ENCODE results near the gene CRIP1. TPM values are rescaled to one million over a fixed set of nuclear protein-coding genes. Genes with fewer than 3 reads are reported as not detected.

The CRIP1 gene
- total and polyA plus RNA-seq, 2 experiments from 2014 or later: 1.8 to 14.7 TPM

DNA sequence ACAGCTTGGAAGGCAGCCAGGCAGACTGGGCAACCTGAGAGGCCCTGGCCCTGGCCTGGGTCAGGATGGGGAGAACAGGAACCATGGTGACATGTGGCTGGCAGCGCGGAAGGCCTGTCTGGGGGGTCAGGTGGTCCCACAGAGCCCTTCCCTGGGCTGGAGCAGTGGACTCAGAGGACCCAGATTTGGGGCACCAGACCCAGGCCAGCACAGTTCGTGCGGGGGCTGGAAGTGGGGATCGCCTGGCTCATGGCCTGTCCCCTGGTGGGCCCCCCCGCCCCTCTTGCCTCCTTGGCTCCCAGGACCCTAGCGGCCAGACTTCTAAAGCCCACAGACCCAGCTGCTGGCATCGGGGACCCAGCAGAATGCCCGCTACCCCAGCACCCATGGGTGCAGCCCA, 45.7 kb upstream of the CRIP1 start:
- peaks cover 22% of the 10 kb centered on the region for H4K20me1 ChIP-seq (ENCODE audit: insufficient read depth, poor library complexity, severe bottlenecking)
- 98% methylated on average over 5 of the region's 9 CpGs for WGBS (ENCODE audit: low lambda C conversion rate, missing lambda C conversion rate)
- H3K4me2 ChIP-seq: no peak overlapping the region
- DNase-seq (ENCODE audit: low spot score): no peak
- H3K4me1 ChIP-seq (ENCODE audit: insufficient read depth): no peaks in the 10 kb centered on the region
- H3K9me2 ChIP-seq (replicated peaks; ENCODE audit: insufficient read depth): no peaks in the 10 kb centered on the region
- H3K9me3 ChIP-seq (ENCODE audit: low read depth): no peaks in the 10 kb centered on the region
- no peaks in the 10 kb centered on the region for H3K27me3 ChIP-seq
- no peak overlapping the region for H3K27ac ChIP-seq
- no peaks in the 10 kb centered on the region for H3K36me3 ChIP-seq (replicated peaks; ENCODE audit: insufficient read depth, low read depth)
- no peak overlapping the region for H2AFZ ChIP-seq
- H3K79me2 ChIP-seq: peaks cover 22% of the 10 kb centered on the region
- TF ChIP-seq, protein P1, sequence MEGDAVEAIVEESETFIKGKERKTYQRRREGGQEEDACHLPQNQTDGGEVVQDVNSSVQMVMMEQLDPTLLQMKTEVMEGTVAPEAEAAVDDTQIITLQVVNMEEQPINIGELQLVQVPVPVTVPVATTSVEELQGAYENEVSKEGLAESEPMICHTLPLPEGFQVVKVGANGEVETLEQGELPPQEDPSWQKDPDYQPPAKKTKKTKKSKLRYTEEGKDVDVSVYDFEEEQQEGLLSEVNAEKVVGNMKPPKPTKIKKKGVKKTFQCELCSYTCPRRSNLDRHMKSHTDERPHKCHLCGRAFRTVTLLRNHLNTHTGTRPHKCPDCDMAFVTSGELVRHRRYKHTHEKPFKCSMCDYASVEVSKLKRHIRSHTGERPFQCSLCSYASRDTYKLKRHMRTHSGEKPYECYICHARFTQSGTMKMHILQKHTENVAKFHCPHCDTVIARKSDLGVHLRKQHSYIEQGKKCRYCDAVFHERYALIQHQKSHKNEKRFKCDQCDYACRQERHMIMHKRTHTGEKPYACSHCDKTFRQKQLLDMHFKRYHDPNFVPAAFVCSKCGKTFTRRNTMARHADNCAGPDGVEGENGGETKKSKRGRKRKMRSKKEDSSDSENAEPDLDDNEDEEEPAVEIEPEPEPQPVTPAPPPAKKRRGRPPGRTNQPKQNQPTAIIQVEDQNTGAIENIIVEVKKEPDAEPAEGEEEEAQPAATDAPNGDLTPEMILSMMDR (IDR thresholded peaks at IDR 0.05; ENCODE audit: poor library complexity): no peak
- TF ChIP-seq EZH2phosphoT487 (IDR thresholded peaks at IDR 0.05; ENCODE audit: low read depth, severe bottlenecking, unreplicated experiment): no peak
- TF ChIP-seq EZH2 (IDR thresholded peaks at IDR 0.05; ENCODE audit: borderline replicate concordance): no peak
- no peak overlapping the region for H3K4me3 ChIP-seq

DNA sequence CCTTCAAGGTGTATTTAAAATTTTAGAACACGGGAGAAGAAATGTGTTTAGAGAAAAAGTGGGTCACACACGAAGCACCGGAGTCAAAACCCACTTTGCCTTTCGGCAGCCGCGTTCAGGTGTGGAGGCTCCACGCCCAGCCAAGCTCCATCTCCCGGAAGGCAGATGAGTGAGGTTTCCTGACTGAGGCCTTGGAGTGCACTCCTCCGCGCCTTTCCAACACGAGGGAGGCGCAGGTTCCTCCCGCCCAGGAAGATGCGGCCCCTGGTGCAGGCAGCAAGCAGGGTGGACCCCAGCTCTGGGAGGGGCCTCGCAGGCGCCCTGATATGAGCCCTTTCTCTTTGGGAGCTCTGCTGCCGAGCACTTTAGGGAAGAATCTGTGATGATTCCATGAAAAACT, 44.6 kb upstream of the CRIP1 start:
- Histone ChIP-seq H4K20me1 (ENCODE audit: insufficient read depth, poor library complexity, severe bottlenecking) (peaks cover 12% of the 10 kb centered on the region), H2AFZ (no peak overlapping the region), H3K9me3 (ENCODE audit: low read depth) (no peaks in the 10 kb centered on the region), H3K27ac (no peak overlapping the region), H3K36me3 (replicated peaks; ENCODE audit: insufficient read depth, low read depth) (no peaks in the 10 kb centered on the region), H3K79me2 (peaks cover 12% of the 10 kb centered on the region), H3K4me3 (no peak overlapping the region), H3K9me2 (replicated peaks; ENCODE audit: insufficient read depth) (no peaks in the 10 kb centered on the region), H3K4me2 (no peak overlapping the region), H3K4me1 (ENCODE audit: insufficient read depth) (no peaks in the 10 kb centered on the region), H3K27me3 (no peaks in the 10 kb centered on the region)
- WGBS (ENCODE audit: low lambda C conversion rate, missing lambda C conversion rate): 85% methylated on average over 17 of the region's 17 CpGs
- no peak for DNase-seq (ENCODE audit: low spot score)
- TF ChIP-seq EZH2phosphoT487 (IDR thresholded peaks at IDR 0.05; ENCODE audit: low read depth, severe bottlenecking, unreplicated experiment) (no peak), EZH2 (IDR thresholded peaks at IDR 0.05; ENCODE audit: borderline replicate concordance) (no peak)
- TF ChIP-seq, protein P1 (IDR thresholded peaks at IDR 0.05; ENCODE audit: poor library complexity): no peak

DNA sequence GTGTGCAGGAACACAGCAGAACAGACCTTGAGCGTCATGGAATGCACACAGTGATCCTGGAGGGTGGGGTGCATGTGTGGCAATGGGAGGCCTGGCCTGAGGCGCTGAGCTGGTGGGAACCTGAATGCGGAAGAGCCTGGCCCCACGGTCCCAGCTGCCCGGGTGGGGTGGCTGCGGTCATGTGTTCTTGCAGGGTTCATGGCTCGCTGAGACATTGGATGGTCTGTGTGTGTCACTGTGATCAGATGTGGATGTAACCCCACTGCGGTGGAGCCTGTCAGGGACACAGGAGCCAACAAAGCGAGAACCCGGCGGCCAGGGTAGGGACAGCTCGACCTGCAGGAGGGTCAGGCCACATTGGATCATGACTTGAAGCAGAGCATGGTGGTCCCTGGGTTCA, 43.9 kb upstream of the CRIP1 start:
- Histone ChIP-seq H3K4me1 (ENCODE audit: insufficient read depth) (no peaks in the 10 kb centered on the region), H2AFZ (no peak overlapping the region), H3K9me3 (ENCODE audit: low read depth) (no peaks in the 10 kb centered on the region), H3K36me3 (replicated peaks; ENCODE audit: insufficient read depth, low read depth) (no peaks in the 10 kb centered on the region), H3K4me2 (no peak overlapping the region), H3K9me2 (replicated peaks; ENCODE audit: insufficient read depth) (no peaks in the 10 kb centered on the region), H3K27me3 (no peaks in the 10 kb centered on the region), H4K20me1 (ENCODE audit: insufficient read depth, poor library complexity, severe bottlenecking) (peaks cover 6% of the 10 kb centered on the region), H3K4me3 (no peak overlapping the region), H3K27ac (no peak overlapping the region), H3K79me2 (peaks cover 5% of the 10 kb centered on the region)
- WGBS (ENCODE audit: low lambda C conversion rate, missing lambda C conversion rate): 87% methylated on average over 12 of the region's 12 CpGs
- TF ChIP-seq EZH2phosphoT487 (IDR thresholded peaks at IDR 0.05; ENCODE audit: low read depth, severe bottlenecking, unreplicated experiment) (no peak), EZH2 (IDR thresholded peaks at IDR 0.05; ENCODE audit: borderline replicate concordance) (no peak)
- TF ChIP-seq, protein P1 (IDR thresholded peaks at IDR 0.05; ENCODE audit: poor library complexity): no peak
- DNase-seq (ENCODE audit: low spot score): no peak

DNA sequence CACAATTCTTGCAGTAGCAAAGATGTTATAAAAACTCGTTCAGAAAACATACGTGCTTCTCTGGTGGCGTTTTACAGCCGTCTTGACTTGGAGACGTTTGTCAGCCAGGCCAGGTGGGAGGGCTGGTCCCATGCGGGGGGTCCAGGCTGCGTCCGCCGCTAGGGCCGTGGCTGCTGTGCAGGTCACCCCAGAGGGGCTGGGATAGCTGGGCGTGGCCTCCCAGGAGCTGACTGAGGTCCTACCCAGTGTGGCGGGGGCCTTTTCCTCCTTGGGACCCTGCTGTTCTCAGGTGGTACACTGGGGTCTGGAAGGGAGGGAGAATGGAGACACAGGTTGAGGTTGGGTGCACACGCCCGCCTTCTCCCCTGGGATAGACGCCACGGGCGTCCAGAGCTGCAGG, 41.8 kb upstream of the CRIP1 start:
- 92% methylated on average over 17 of the region's 17 CpGs for WGBS (ENCODE audit: low lambda C conversion rate, missing lambda C conversion rate)
- Histone ChIP-seq H3K27ac (no peak overlapping the region), H3K79me2 (peaks cover 2% of the 10 kb centered on the region), H2AFZ (no peak overlapping the region), H3K9me3 (ENCODE audit: low read depth) (no peaks in the 10 kb centered on the region), H3K4me1 (ENCODE audit: insufficient read depth) (no peaks in the 10 kb centered on the region), H3K36me3 (replicated peaks; ENCODE audit: insufficient read depth, low read depth) (no peaks in the 10 kb centered on the region), H3K4me2 (no peak overlapping the region), H4K20me1 (ENCODE audit: insufficient read depth, poor library complexity, severe bottlenecking) (no peaks in the 10 kb centered on the region), H3K9me2 (replicated peaks; ENCODE audit: insufficient read depth) (no peaks in the 10 kb centered on the region), H3K27me3 (no peaks in the 10 kb centered on the region), H3K4me3 (no peak overlapping the region)
- DNase-seq (ENCODE audit: low spot score): no peak
- TF ChIP-seq EZH2phosphoT487 (IDR thresholded peaks at IDR 0.05; ENCODE audit: low read depth, severe bottlenecking, unreplicated experiment): no peak
- TF ChIP-seq EZH2 (IDR thresholded peaks at IDR 0.05; ENCODE audit: borderline replicate concordance): no peak
- TF ChIP-seq, protein P1 (IDR thresholded peaks at IDR 0.05; ENCODE audit: poor library complexity): no peak
